Uterus (tissue), 2 donors: Measurements from ENCODE around the gene PLA2G5.

Experiments
- POLR2A ChIP-seq, 2 donors: fragments of 450-650 bp; IDR thresholded peaks; one replicate each; pipeline ENCODE4 v1.6.1; 2016; ENCODE audit warnings: antibody characterized with exemption in 2 of 2, mild to moderate bottlenecking in 1 of 2, moderate library complexity in 1 of 2
- TF ChIP-seq, protein P1 (sequence below), 4 experiments: fragments of 200-600 bp in 2 of 4; fragments of 450-650 bp in 2 of 4; sonication (generic) in 2 of 4; IDR thresholded peaks; one replicate each; pipeline ENCODE4 v1.5.1; 2016 to 2019; ENCODE audit warnings: antibody characterized with exemption in 4 of 4, mild to moderate bottlenecking in 2 of 4, moderate library complexity in 1 of 4

DNA sequence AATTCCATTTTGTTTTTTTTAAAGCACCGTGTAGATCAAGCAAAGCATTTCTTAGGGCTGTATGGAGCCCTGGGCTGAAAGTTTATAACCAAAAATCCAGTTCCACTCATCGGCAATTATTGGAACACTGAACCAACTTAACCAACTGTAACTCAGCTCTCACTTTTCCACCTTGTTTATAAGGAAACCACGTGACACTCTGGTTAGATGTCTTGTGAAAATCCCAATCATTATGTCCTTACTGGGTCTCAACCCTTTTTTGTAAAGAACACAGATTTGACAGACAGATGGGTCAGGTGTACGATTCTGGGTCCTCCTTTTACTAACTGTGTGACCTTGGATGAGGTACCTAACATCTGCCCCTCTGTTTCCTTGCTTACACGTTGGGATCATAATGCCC is 6.2 kb downstream of the PLA2G5 start:
- TF ChIP-seq POLR2A (IDR thresholded peaks at IDR 0.05), result no peak
- TF ChIP-seq, protein P1, sequence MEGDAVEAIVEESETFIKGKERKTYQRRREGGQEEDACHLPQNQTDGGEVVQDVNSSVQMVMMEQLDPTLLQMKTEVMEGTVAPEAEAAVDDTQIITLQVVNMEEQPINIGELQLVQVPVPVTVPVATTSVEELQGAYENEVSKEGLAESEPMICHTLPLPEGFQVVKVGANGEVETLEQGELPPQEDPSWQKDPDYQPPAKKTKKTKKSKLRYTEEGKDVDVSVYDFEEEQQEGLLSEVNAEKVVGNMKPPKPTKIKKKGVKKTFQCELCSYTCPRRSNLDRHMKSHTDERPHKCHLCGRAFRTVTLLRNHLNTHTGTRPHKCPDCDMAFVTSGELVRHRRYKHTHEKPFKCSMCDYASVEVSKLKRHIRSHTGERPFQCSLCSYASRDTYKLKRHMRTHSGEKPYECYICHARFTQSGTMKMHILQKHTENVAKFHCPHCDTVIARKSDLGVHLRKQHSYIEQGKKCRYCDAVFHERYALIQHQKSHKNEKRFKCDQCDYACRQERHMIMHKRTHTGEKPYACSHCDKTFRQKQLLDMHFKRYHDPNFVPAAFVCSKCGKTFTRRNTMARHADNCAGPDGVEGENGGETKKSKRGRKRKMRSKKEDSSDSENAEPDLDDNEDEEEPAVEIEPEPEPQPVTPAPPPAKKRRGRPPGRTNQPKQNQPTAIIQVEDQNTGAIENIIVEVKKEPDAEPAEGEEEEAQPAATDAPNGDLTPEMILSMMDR (IDR thresholded peaks at IDR 0.05), result no peak
